CD8-positive, alpha-beta memory T cell (primary cell): ENCODE data around the gene RAD52. TPM values are rescaled to one million over a fixed set of nuclear protein-coding genes. Genes with fewer than 3 reads are reported as not detected.
A peak's percentile ranks its signal among the peaks of the same experiment; 100 is the strongest.

Source experiments
- CTCF ChIA-PET: fragments of 350-600 bp; sonication (Branson Sonifier 250); formaldehyde crosslinking; loops from one replicate; lab custom pipeline; 2021; ENCODE audit warnings: antibody characterized with exemption; lab: Charles Lee
- POLR2A ChIA-PET: fragments of 350-600 bp; sonication (Branson Sonifier 250); formaldehyde crosslinking; loops from one replicate; lab custom pipeline; 2021; ENCODE audit warnings: antibody characterized with exemption; lab: Charles Lee
- DNase-seq, 5 donors: peaks; one replicate each; pipeline versions ENCODE4 v3.0.0 to v3.0.0-alpha.2; 2020 to 2022; ENCODE audit warnings: mixed read lengths in 1 of 5
- H3K27ac ChIP-seq: one replicate; pipeline ENCODE4 v1.7.0; 2013; ENCODE audit warnings: low read depth, mild to moderate bottlenecking, low read length, moderate library complexity
- H3K27me3 ChIP-seq: 2 replicates; pipeline ENCODE4 v1.7.0; 2013; ENCODE audit warnings: low read length, mild to moderate bottlenecking; ENCODE audit not compliant: insufficient read depth, poor library complexity, severe bottlenecking
- H3K36me3 ChIP-seq: 2 replicates; pipeline ENCODE4 v1.7.0; 2013; ENCODE audit warnings: mild to moderate bottlenecking, low read length, moderate library complexity; ENCODE audit not compliant: insufficient read depth
- H3K4me1 ChIP-seq: 2 replicates; pipeline ENCODE4 v1.7.0; 2013; ENCODE audit warnings: mild to moderate bottlenecking, low read length, moderate library complexity; ENCODE audit not compliant: insufficient read depth
- H3K4me3 ChIP-seq: 2 replicates; pipeline ENCODE4 v1.7.0; 2013; ENCODE audit warnings: mild to moderate bottlenecking, low read length
- H3K9me3 ChIP-seq: 2 replicates; pipeline ENCODE4 v1.7.0; 2013; ENCODE audit warnings: mild to moderate bottlenecking, low read length
- H3K27ac Mint-ChIP-seq, 8 donors: one replicate each; pipeline ENCODE4 v1.8.0; 2020 to 2021; ENCODE audit warnings: mixed read lengths in 8 of 8, mild to moderate bottlenecking in 6 of 8, inconsistent platforms in 3 of 8, moderate library complexity in 3 of 8
- H3K27me3 Mint-ChIP-seq, 2 donors: one replicate each; pipeline ENCODE4 v1.8.0; 2020 to 2021; ENCODE audit warnings: mixed read lengths in 2 of 2, mild to moderate bottlenecking in 1 of 2, moderate library complexity in 1 of 2
- H3K36me3 Mint-ChIP-seq, 3 donors: one replicate each; pipeline ENCODE4 v1.8.0; 2020 to 2021; ENCODE audit warnings: mixed read lengths in 3 of 3, inconsistent platforms in 1 of 3, mild to moderate bottlenecking in 1 of 3
- H3K4me1 Mint-ChIP-seq, 3 donors: one replicate each; pipeline ENCODE4 v1.8.0; 2020 to 2021; ENCODE audit warnings: mixed read lengths in 3 of 3, inconsistent platforms in 1 of 3, mild to moderate bottlenecking in 1 of 3
- H3K4me3 Mint-ChIP-seq, 7 donors: one replicate each; pipeline ENCODE4 v1.8.0; 2020 to 2021; ENCODE audit warnings: mixed read lengths in 7 of 7, mild to moderate bottlenecking in 6 of 7, moderate library complexity in 4 of 7, inconsistent platforms in 2 of 7
- H3K9me3 Mint-ChIP-seq, 5 donors: one replicate each; pipeline ENCODE4 v1.8.0; 2020 to 2022; ENCODE audit warnings: mixed read lengths in 5 of 5, mild to moderate bottlenecking in 3 of 5, moderate library complexity in 2 of 5, inconsistent platforms in 1 of 5
- polyA plus RNA-seq: library from polyadenylated mRNA; unstranded; fragments of 300-500 nt; fragmentation: Illumina TruSeq; gene quantifications from one replicate; pipeline ENCODE4 v1.2.3, GENCODE V29; 2021
- total RNA-seq, 2 experiments: library from RNA; stranded (reverse); gene quantifications; one replicate each; pipeline ENCODE4 v1.2.3, GENCODE V29; 2021

RAD52 gene
- total RNA-seq (10 to 100 TPM; 13.2 to 13.8 TPM), polyA plus RNA-seq (4.1 TPM)

DNA sequence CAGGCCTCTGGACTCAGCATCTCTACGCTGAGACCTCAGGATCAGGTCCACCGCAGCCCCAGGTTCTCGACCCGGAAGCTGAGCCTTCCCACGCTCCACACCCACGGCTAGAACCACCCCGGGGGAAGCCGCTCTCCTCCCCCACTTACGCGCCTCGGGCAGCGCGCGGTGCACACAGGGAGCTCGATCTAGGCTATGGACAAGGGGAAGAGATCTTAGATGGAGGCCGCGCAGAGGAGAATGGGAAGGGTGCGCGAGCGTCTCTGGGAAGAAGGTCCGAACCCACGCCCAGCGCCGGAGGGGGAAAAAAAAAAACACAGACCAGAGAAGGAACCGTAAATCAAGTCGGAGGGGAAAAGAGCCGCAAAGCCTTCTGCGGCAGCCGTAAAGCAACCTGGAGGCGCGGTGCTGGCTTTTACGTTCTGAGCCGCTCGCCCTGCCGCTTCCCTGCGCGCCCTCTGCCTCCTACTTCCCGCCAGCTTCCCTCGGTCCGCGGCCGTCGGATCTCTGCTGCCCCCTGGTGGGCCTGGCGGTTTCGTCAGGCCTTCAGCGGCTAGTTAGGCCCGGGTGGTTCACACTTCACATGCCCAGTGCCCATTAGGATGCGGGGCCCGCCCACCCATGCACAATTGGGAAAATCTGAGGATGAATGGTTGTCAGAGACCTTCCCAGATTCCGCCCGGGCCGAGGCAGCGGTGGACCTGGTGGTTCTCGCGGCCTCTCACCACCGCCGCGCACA, at the start of gene RAD52:
Gene RAD52, minus strand, starts transcription at position 242 of the 739 bp plus-strand sequence. CDS start 16,636 bp downstream, outside the sequence.
- H3K27me3 Mint-ChIP-seq = peaks cover 0 to 3% of the 10 kb centered on the region in 2 donors
- peak; percentile 93 to 96 (median 95) for DNase-seq
- POLR2A ChIA-PET = interaction anchor here (1.0 to 1.4 kb wide), 3 partner anchors 41 to 196 kb away, joined by 4 to 10 read pairs (median 9); partner anchors contain the start of gene ERC1
- H3K27ac Mint-ChIP-seq = peak within 1 kb of the TSS; percentile 54 to 99 (median 94)
- Histone ChIP-seq H3K27ac (peak within 1 kb of the TSS; percentile 83), H3K27me3 (no peaks in the 10 kb centered on the region), H3K4me3 (peak within 1 kb of the TSS; percentile 97), H3K36me3 (no peaks in the 10 kb centered on the region), H3K4me1 (peaks cover 15% of the 10 kb centered on the region), H3K9me3 (no peaks in the 10 kb centered on the region)
- peaks cover 26 to 34% (median 30%) of the 10 kb centered on the region in 3 donors for H3K4me1 Mint-ChIP-seq
- peaks cover 0 to 12% (median 0%) of the 10 kb centered on the region in 3 donors for H3K36me3 Mint-ChIP-seq
- H3K4me3 Mint-ChIP-seq = peak within 1 kb of the TSS; percentile 88 to 100 (median 98)
- CTCF ChIA-PET = interaction anchor here (0.6 to 4.1 kb wide), 33 partner anchors 9 to 493 kb away, joined by 3 to 14 read pairs (median 4); partner anchors contain the start of gene WNK1
- no peaks in the 10 kb centered on the region for H3K9me3 Mint-ChIP-seq

DNA sequence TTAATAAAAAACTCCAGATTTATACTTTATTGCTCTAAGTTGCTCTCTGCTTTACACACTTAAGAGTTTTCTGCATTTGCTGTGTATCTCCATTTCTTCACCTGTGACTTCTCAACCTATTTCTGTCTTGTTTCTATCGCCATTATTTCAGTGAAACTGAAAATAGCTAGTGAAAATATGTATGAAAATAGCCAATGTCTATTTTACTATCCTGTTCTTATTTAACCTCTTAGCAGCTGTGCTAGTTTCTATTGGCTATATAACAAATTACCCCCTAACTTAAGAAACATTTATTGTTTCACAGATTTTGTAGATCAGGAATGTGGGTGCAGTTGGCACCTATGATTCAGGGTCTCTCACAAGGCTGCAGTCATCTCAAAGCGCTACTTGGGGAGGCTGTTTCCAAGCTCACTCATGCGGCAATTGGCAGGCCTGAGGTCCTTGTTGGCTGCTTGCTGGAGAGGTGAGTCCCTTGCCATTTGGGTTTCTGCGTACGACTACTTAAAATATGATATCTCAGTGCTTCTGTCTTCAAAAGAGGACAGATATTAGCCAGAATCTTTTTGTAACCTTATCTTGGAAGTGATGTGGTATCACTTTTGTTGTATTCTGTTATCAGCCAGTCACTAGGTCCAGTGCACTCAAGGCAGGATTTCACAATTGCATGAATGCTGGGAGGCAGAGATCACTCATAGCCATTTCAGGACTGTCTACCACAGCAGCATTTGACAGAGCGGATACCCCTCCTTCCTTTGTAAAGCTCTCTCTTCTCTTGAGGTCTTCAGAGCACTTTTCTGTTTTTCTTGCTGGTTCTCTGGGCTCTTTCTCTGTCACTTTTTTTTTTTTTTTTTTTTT, 48.8 kb upstream of the RAD52 start:
- Mint-ChIP-seq H3K4me3 (no peak overlapping the region), H3K4me1 (peaks cover 17 to 29% (median 22%) of the 10 kb centered on the region in 3 donors)
- POLR2A ChIA-PET = no interaction called here

GRCh38 chr12:997505-997904, 48.0 kb upstream of the RAD52 start:
- peaks cover 21 to 35% (median 25%) of the 10 kb centered on the region in 3 donors for H3K4me1 Mint-ChIP-seq
- peak overlapping the region in 2 of 8 donors; percentile 21 to 65 for H3K27ac Mint-ChIP-seq
- Histone ChIP-seq H3K4me1 (peaks cover 4% of the 10 kb centered on the region), H3K27me3 (no peaks in the 10 kb centered on the region), H3K9me3 (no peaks in the 10 kb centered on the region), H3K36me3 (no peaks in the 10 kb centered on the region), H3K4me3 (no peak overlapping the region), H3K27ac (no peak overlapping the region)
- no peak for DNase-seq
- H3K9me3 Mint-ChIP-seq = no peaks in the 10 kb centered on the region
- ChIA-PET POLR2A (no interaction called here), CTCF (interaction anchor here (0.6 to 1.2 kb wide), 3 partner anchors 11 to 48 kb away, joined by 3 to 4 read pairs (median 3); partner anchors contain the start of gene RAD52)
- no peaks in the 10 kb centered on the region for H3K27me3 Mint-ChIP-seq
- peaks cover 0 to 11% (median 7%) of the 10 kb centered on the region in 3 donors for H3K36me3 Mint-ChIP-seq
- no peak overlapping the region for H3K4me3 Mint-ChIP-seq

More for the DNA sequence above, 48.8 kb upstream of the RAD52 start:
- H3K36me3 Mint-ChIP-seq = peaks cover 0 to 11% (median 7%) of the 10 kb centered on the region in 3 donors
- peak overlapping the region in 2 of 8 donors; percentile 57 for H3K27ac Mint-ChIP-seq
- H3K27me3 Mint-ChIP-seq = no peaks in the 10 kb centered on the region
- Histone ChIP-seq H3K36me3 (no peaks in the 10 kb centered on the region), H3K4me1 (no peaks in the 10 kb centered on the region), H3K27me3 (no peaks in the 10 kb centered on the region), H3K4me3 (no peak overlapping the region), H3K27ac (no peak overlapping the region), H3K9me3 (no peaks in the 10 kb centered on the region)
- no peaks in the 10 kb centered on the region for H3K9me3 Mint-ChIP-seq
- CTCF ChIA-PET = interaction anchor here (0.6 to 1.2 kb wide), 3 partner anchors 11 to 49 kb away, joined by 3 to 4 read pairs (median 3); partner anchors contain the start of gene RAD52
- DNase-seq = no peak

DNA sequence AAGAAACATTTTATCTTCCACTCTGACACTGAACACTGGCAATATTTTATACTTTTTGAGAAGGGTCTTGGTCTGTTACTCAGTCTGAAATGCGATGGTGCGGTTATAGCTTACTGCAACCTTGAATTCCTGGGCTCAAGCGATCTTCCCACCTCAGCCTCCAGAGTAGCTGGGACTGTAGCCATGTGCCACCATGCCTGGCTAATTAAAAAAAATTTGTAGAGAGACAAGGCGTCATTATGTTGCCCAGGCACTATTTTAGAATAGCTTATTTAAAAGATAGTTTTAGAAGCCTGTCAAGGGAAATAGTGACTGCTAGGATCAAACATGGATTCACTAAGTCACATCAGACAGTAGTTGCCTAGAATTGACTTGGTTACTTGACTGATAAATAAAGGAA, 47.4 kb upstream of the RAD52 start:
- no peak overlapping the region for H3K27ac ChIP-seq
- H3K4me1 ChIP-seq = peaks cover 10% of the 10 kb centered on the region
- ChIA-PET CTCF (interaction anchor here (1.2 kb wide), 1 partner anchor 26 kb away, joined by 3 read pairs; no protein-coding TSS in a partner anchor), POLR2A (no interaction called here)
- H3K9me3 Mint-ChIP-seq = no peaks in the 10 kb centered on the region
- no peaks in the 10 kb centered on the region for H3K27me3 Mint-ChIP-seq
- H3K4me3 ChIP-seq = no peak overlapping the region
- no peaks in the 10 kb centered on the region for H3K9me3 ChIP-seq
- peak overlapping the region in 1 of 8 donors; percentile 66 for H3K27ac Mint-ChIP-seq
- DNase-seq = no peak
- no peaks in the 10 kb centered on the region for H3K27me3 ChIP-seq
- peaks cover 0 to 11% (median 7%) of the 10 kb centered on the region in 3 donors for H3K36me3 Mint-ChIP-seq
- no peaks in the 10 kb centered on the region for H3K36me3 ChIP-seq
- H3K4me1 Mint-ChIP-seq = peaks cover 27 to 41% (median 32%) of the 10 kb centered on the region in 3 donors
- no peak overlapping the region for H3K4me3 Mint-ChIP-seq

DNA sequence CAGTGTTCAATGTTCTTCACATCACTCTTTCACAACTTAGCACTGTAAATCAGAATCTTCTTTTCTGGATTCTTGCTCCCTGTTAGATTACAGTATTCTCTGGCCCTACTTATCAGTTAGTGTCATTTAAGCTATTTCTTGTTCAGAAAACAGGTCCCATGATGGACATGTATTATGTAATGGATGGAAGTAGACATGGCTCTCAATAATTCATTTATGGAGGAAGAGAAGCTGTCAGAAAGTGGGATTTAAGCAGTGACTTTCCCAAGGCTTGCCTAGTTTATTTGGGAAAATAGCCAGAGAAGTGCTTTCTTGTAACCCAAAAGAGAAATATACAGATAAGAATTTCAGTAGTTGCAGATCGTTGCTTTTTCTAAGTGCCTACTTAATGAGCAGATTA, 43.2 kb upstream of the RAD52 start:
- peak overlapping the region; percentile 89 to 100 (median 96) for H3K4me3 Mint-ChIP-seq
- peaks cover 0 to 6% of the 10 kb centered on the region in 2 donors for H3K27me3 Mint-ChIP-seq
- ChIA-PET CTCF (no interaction called here), POLR2A (no interaction called here)
- H3K27ac Mint-ChIP-seq = peak overlapping the region; percentile 27 to 99 (median 94)
- Histone ChIP-seq H3K9me3 (no peaks in the 10 kb centered on the region), H3K4me1 (peaks cover 33% of the 10 kb centered on the region), H3K36me3 (no peaks in the 10 kb centered on the region), H3K4me3 (peak overlapping the region; percentile 52), H3K27ac (no peak overlapping the region), H3K27me3 (no peaks in the 10 kb centered on the region)
- no peak for DNase-seq
- peaks cover 0 to 6% (median 0%) of the 10 kb centered on the region in 3 donors for H3K36me3 Mint-ChIP-seq
- H3K9me3 Mint-ChIP-seq = no peaks in the 10 kb centered on the region
- peaks cover 42 to 54% (median 49%) of the 10 kb centered on the region in 3 donors for H3K4me1 Mint-ChIP-seq

DNA sequence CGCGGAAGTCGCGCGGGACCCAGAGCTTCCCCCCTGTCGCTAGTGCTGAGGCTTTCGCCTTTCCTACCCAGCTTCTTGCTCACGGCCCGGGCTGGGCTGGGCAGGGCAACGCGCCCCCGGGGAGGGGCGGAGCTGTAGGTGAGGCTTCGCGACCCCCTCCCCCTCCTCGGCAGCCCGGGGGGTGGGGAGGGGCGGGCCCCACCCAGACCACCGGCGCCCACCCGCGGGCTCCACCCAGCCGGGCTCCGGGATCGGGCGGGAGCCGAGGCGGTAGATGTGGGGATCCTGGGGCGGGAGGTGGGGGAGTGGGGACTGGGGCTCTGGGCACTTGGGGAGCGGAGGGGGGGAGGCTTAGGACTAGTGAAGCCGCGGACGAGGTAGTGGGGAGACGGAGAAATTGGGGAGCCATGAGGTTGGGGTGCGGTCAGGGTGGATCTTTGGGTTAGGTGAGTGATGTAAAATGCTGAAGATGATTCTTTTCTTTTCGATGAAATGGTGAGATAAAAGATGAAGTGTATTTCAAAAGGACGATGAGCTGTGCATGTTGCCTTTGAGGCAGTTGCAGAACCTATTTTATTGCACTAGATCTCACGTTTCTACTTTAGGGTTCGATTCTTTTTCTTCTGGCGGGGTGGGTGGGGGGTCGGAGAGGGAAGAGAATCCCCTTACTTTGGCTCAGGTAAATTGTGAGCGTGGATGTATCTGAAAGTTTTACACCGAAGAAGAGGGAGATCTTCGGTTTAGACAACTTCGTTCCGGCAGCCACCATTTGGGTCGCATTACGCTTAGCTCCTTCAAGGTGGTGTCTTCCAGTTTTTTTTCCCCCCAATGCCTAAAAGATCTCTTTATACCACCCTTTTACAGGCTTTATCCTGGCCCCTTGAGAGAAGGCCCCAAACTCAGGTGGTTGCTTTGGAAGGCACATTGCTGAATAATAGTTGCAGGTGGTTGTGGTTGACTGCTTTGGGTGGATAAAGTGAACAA, 42.1 kb upstream of the RAD52 start:
- no peaks in the 10 kb centered on the region for H3K27me3 ChIP-seq
- Mint-ChIP-seq H3K27me3 (peaks cover 0 to 6% of the 10 kb centered on the region in 2 donors), H3K36me3 (peaks cover 0 to 6% (median 0%) of the 10 kb centered on the region in 3 donors), H3K9me3 (no peaks in the 10 kb centered on the region), H3K4me1 (peaks cover 37 to 49% (median 44%) of the 10 kb centered on the region in 3 donors), H3K4me3 (peak overlapping the region; percentile 89 to 100 (median 96)), H3K27ac (peak overlapping the region; percentile 81 to 99 (median 96))
- H3K9me3 ChIP-seq = no peaks in the 10 kb centered on the region
- H3K27ac ChIP-seq = peak overlapping the region; percentile 70
- H3K4me1 ChIP-seq = peaks cover 33% of the 10 kb centered on the region
- H3K4me3 ChIP-seq = peak overlapping the region; percentile 52
- H3K36me3 ChIP-seq = no peaks in the 10 kb centered on the region
- POLR2A ChIA-PET = interaction anchor here (0.6 to 2.0 kb wide), 2 partner anchors 42 to 591 kb away, joined by 3 to 10 read pairs; partner anchors contain the start of gene RAD52
- CTCF ChIA-PET = interaction anchor here (0.9 to 1.1 kb wide), 2 partner anchors 9 to 42 kb away, joined by 3 read pairs; partner anchors contain the start of gene RAD52
- peak in 2 of 5 donors; percentile 19 to 23 for DNase-seq
